A172 (cell line): ENCODE data around the gene TM9SF1. TPM values are rescaled to one million over a fixed set of nuclear protein-coding genes. Genes with fewer than 3 reads are reported as not detected.

Experiments
- DNase-seq: peaks from one replicate; pipeline ENCODE4 v3.0.0-alpha.2; 2015; ENCODE audit warnings: low spot score
- total RNA-seq: library from RNA; depleted of rRNA; stranded (reverse); fragments of >200 nt; shearing (Covaris generic); gene quantifications from 2 replicates; pipeline ENCODE4 v1.2.3, GENCODE V29; 2014; rRNA removed

The TM9SF1 gene
- total RNA-seq, 1 experiment from 2014 or later, result 45.3 TPM

- DNase-seq, result no peak
These were observed 44.7 kb downstream of the TM9SF1 start for GRCh38 chr14:24150567-24150966.

GRCh38 chr14:24150061-24150460, 45.2 kb downstream of the TM9SF1 start:
- no peak for DNase-seq

GRCh38 chr14:24149302-24149969, 45.8 kb downstream of the TM9SF1 start:
- DNase-seq, result no peak

DNA sequence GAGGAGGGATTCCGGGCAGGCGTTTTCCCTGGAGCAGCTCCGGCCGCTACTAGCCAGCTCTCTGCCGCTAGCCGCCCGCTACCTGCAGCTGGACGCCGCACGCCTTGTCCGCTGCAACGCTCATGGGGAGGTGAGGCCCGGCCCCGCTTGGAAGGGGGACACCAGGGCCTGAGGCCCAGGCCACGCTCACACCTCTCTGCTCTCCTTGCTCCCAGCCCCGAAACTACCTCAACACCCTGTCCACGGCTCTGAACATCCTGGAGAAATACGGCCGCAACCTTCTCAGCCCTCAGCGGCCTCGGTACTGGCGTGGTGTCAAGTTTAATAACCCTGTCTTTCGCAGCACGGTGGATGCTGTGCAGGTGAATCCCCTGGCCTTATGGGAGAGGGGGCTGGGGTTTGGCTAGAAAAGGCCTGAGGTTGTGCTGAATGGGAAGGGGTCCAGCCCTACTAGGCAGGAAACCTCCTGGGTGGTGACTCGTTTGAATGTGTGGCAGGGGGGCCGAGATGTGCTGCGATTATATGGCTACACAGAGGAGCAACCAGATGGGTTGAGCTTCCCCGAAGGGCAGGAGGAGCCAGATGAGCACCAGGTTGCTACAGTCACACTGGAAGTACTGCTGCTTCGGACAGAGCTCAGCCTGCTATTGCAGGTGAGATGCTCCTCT, 47.3 kb downstream of the TM9SF1 start:
- DNase-seq, result no peak

GRCh38 chr14:24146978-24147760, 48.1 kb downstream of the TM9SF1 start, which contains the start of gene RNF31:
RNF31 (plus strand) TSS chr14:24147498; CDS start chr14:24147699, 201 bp downstream.
- peak; percentile 96 for DNase-seq

GRCh38 chr14:24146453-24146977, 48.7 kb downstream of the TM9SF1 start, which contains the start of gene PSME2:
PSME2 (minus strand) TSS chr14:24146610; CDS start chr14:24146581, 29 bp downstream.
- DNase-seq, result peak; percentile 90

DNA sequence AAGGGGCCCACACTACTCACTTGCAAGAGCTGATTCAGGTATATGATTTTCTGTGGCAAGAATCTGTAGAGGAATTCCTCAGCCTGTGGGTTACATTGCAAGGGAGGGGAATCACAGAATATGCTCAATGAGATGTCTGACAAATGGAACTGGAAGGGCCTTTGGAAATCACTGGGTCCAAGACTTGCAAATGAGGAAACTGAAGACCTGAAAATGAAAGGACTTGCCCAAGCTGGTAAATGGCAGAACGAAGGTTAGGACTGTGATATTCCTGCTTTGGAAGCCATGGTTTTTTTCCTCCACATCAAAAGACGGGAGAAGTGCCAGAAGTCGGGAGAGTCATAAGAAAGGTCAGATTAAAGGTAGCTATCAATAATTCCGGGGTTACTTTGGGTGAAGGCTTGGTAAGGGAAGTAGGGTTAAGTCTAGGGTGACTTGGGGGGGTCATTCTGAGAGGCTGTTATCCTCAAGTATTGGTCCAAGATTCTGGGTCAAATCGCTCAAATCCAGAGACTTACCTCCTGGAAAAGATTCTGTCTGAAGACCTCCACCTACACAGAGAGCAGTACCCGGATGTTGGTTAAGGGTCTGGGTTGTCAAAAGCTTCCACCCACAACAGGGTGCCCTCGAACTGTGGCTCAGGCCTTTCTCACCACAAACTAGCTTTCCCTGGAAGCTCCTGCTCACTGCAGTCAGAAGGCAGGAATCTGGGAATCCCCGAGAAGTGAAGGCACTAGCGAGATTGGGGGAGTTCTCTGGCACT, 49.4 kb downstream of the TM9SF1 start:
- no peak for DNase-seq

GRCh38 chr14:24145219-24145618, 50.0 kb downstream of the TM9SF1 start:
- no peak for DNase-seq

DNA sequence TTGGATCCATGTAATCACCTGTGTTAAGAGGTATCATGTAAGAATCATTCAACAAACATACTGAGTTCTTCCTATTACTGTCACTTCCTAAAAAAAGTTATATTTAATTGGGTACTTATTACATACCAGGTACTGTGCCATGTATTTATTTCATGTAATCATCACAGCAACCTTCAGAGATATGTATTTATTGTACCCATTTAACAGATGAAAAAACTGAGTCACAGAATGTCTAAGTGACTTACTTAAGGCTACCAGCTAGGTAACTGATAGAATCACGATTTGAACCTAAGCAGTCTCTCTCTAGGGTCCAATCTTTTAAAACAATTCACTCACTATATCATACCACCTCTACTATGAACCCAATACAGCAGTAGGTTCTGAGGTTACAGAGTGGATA, 50.8 kb downstream of the TM9SF1 start:
- no peak for DNase-seq

DNA sequence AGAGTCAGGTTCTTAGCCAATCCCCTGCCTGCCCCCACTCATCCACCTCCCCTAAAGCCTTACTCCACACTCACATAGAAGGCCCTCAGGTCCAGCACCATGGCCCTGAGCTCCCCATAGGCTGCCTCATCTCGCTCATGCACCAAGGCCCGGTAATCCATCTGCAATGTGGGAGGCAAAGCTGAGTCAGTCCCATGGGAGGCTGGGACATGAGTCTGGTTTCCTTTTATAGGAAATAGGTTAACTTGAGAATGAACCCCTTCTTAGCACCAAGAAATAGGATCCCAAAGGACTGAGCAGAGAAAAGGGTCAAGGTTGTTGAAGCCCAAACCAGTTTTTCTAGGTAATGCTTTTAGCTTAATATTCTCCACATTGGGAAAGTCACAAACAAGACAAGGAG, 51.7 kb downstream of the TM9SF1 start:
- DNase-seq, result no peak

DNA sequence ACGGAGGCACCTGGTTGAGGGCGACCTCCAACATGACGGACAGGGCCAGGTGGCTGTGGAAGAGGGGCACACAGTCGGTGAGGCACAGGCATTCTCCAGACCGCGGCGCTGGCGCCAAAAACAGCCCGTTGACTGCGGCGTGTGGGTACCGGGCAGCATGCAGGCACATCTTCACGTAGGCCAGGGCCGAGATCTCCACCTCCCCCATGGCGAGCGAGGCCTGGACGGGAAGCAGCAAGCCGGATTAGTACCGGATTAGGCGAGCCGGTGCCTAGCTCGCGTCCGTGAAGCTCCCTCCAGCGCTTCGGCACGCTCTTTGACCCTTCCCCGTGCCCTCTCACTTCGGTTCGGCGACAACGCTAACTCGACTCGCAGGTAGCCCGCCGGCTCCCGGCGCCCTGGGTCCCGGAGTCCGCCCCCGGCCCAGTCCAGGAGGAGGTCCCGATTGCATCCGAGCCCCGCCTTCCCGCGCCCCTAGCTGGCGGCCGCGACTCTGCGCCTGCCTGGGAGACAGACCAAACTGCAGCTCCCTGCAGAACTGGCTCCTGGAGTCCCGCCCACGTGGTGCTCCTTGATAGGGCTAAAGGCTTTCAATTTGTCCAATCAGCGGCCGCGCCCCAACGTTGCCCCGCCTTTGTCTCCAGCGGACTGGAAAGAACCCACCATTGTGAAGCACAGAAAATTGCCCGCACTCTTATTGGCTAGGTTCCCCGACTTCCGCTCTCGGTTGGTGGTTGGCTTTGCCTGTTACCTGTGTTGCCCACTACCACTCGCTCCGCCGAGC, 54.0 kb downstream of the TM9SF1 start, which contains the start of gene EMC9:
Gene EMC9, minus strand, starts transcription at position 495 of the 784 bp plus-strand sequence. Its CDS starts 287 bp downstream, at position 208.
- DNase-seq, result peak; percentile 96

DNA sequence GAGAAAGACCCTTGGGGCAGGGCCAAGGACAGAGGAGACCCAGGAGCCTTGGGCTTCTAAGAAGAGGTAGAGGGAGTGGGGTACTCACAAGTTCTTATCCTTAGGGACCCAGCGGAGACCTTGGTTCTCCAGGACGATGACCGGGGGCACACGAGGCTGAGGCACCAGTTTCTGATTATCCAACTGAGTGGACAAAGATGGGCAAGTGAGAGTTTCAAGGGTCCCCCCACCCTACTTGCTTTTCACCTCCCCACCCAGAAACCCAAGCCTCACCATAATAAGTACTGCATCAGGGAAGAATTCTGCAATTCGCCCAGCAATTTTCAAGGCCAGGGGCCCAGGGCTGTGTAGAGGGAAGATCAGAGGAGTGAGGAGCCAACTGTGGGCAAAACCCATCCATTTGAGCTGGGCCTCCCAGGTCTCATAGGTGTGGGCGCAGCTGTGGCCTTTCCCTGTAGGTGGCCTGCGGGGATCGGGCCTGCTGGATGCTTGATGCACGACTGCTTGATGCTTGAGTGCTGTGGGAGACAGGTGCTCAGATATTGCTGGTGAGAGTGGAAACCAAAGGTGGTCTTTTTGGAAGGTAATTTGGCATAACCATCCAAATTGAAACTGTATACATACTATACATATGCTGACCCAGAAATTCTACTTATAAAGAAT, 55.8 kb downstream of the TM9SF1 start:
- DNase-seq, result no peak

Other genes starting within 250 kb of the TM9SF1 start
- gene DHRS4, start 241.7 kb downstream of the TM9SF1 start, total RNA-seq, result 29.5 and 32.3 TPM in 2 replicates
- 6.9 TPM in 2 replicates for gene DHRS4L2, start 206.5 kb downstream of the TM9SF1 start, total RNA-seq
- 0.02 and 0.05 TPM in 2 replicates for gene CARMIL3, start 143.4 kb downstream of the TM9SF1 start, total RNA-seq
- not detected in 2 replicates for gene CPNE6, start 123.9 kb downstream of the TM9SF1 start, total RNA-seq
- gene PCK2, start 101.1 kb downstream of the TM9SF1 start, total RNA-seq, result 2.0 and 4.4 TPM in 2 replicates
- 32.4 and 63.4 TPM in 2 replicates for gene DCAF11, start 80.7 kb downstream of the TM9SF1 start, total RNA-seq
- 0.72 TPM in 1 of 2 replicates, not detected in the other for gene NRL, start 80.5 kb downstream of the TM9SF1 start, total RNA-seq
- not detected in 2 replicates for gene FITM1, start 64.8 kb downstream of the TM9SF1 start, total RNA-seq
- gene PSME1, start 59.2 kb downstream of the TM9SF1 start, total RNA-seq, result 163 TPM in 2 replicates
- gene EMC9, start 53.9 kb downstream of the TM9SF1 start, total RNA-seq, result 11.3 and 15.2 TPM in 2 replicates
- gene PSME2, start 48.8 kb downstream of the TM9SF1 start, total RNA-seq, result 102 and 126 TPM in 2 replicates
- 30.6 and 32.1 TPM in 2 replicates for gene RNF31, start 47.9 kb downstream of the TM9SF1 start, total RNA-seq
- gene IRF9, start 34.2 kb downstream of the TM9SF1 start, total RNA-seq, result 20.8 and 24.9 TPM in 2 replicates
- 0.91 TPM in 1 of 2 replicates, not detected in the other for gene REC8, start 23.4 kb downstream of the TM9SF1 start, total RNA-seq
- 49.5 and 53.2 TPM in 2 replicates for gene IPO4, start 6.6 kb downstream of the TM9SF1 start, total RNA-seq
- gene TSSK4, start 10.3 kb upstream of the TM9SF1 start, total RNA-seq, result not detected in 2 replicates
- 19.8 and 38.1 TPM in 2 replicates for gene CHMP4A, start 18.0 kb upstream of the TM9SF1 start, total RNA-seq
- gene MDP1, start 20.6 kb upstream of the TM9SF1 start, total RNA-seq, result 6.4 and 20.2 TPM in 2 replicates
- 201 and 286 TPM in 2 replicates for gene NEDD8, start 36.9 kb upstream of the TM9SF1 start, total RNA-seq
- gene GMPR2, start 37.5 kb upstream of the TM9SF1 start, total RNA-seq, result 49.3 and 52.7 TPM in 2 replicates
- 36.1 and 44.5 TPM in 2 replicates for gene TINF2, start 47.2 kb upstream of the TM9SF1 start, total RNA-seq
- gene TGM1, start 67.7 kb upstream of the TM9SF1 start, total RNA-seq, result 0.64 and 3.3 TPM in 2 replicates
- 14.7 and 15.2 TPM in 2 replicates for gene RABGGTA, start 76.2 kb upstream of the TM9SF1 start, total RNA-seq
- gene DHRS1, start 104.3 kb upstream of the TM9SF1 start, total RNA-seq, result 15.1 and 27.8 TPM in 2 replicates
- gene NOP9, start 104.4 kb upstream of the TM9SF1 start, total RNA-seq, result 7.8 and 9.6 TPM in 2 replicates
- not detected in 2 replicates for gene CIDEB, start 112.5 kb upstream of the TM9SF1 start, total RNA-seq
- gene LTB4R2, start 114.7 kb upstream of the TM9SF1 start, total RNA-seq, result 4.7 and 5.9 TPM in 2 replicates
- gene LTB4R, start 116.1 kb upstream of the TM9SF1 start, total RNA-seq, result 2.3 and 2.9 TPM in 2 replicates
- 0.05 TPM in 1 of 2 replicates, not detected in the other for gene ADCY4, start 139.6 kb upstream of the TM9SF1 start, total RNA-seq
- gene RIPK3, start 144.6 kb upstream of the TM9SF1 start, total RNA-seq, result not detected in 2 replicates
- not detected in 2 replicates for gene NFATC4, start 172.7 kb upstream of the TM9SF1 start, total RNA-seq
- gene NYNRIN, start 203.6 kb upstream of the TM9SF1 start, total RNA-seq, result 0.12 and 0.69 TPM in 2 replicates
- 0.17 TPM in 1 of 2 replicates, not detected in the other for gene CBLN3, start 234.2 kb upstream of the TM9SF1 start, total RNA-seq
- gene KHNYN, start 234.5 kb upstream of the TM9SF1 start, total RNA-seq, result 15.4 and 19.5 TPM in 2 replicates
- gene SDR39U1, start 247.3 kb upstream of the TM9SF1 start, total RNA-seq, result 3.3 and 4.0 TPM in 2 replicates